BLaER1 (cell line): ENCODE results near the gene ADARB1.

Experiments
- H3K27ac ChIP-seq: shearing (Covaris generic); formaldehyde crosslinking; 2 replicates; pipeline ENCODE4 v1.8.1; 2022
- H3K27me3 ChIP-seq: shearing (Covaris generic); formaldehyde crosslinking; 2 replicates; pipeline ENCODE4 v1.8.1; 2022
- H3K36me3 ChIP-seq: shearing (Covaris generic); formaldehyde crosslinking; 2 replicates; pipeline ENCODE4 v1.8.1; 2022
- H3K4me1 ChIP-seq: shearing (Covaris generic); formaldehyde crosslinking; 2 replicates; pipeline ENCODE4 v1.8.1; 2022
- H3K4me2 ChIP-seq: shearing (Covaris generic); formaldehyde crosslinking; 2 replicates; pipeline ENCODE4 v1.8.1; 2022
- H3K4me3 ChIP-seq: shearing (Covaris generic); formaldehyde crosslinking; 2 replicates; pipeline ENCODE4 v1.8.1; 2022
- H3K9ac ChIP-seq: shearing (Covaris generic); formaldehyde crosslinking; 2 replicates; pipeline ENCODE4 v1.8.1; 2022
- H3K9me3 ChIP-seq: shearing (Covaris generic); formaldehyde crosslinking; 2 replicates; pipeline ENCODE4 v1.8.1; 2022
- H4K20me1 ChIP-seq: shearing (Covaris generic); formaldehyde crosslinking; 2 replicates; pipeline ENCODE4 v1.8.1; 2022
- Cebpa-rat ChIP-seq: shearing (Covaris generic); IDR thresholded peaks from 2 replicates; pipeline ENCODE4 v1.8.1; 2022

The ADARB1 gene

GRCh38 chr21:45169001-45169400, 94.6 kb downstream of the ADARB1 start:
- Histone ChIP-seq H3K27ac (no peak overlapping the region), H3K9me3 (no peaks in the 10 kb centered on the region), H3K4me2 (no peak overlapping the region), H4K20me1 (peaks cover 84% of the 10 kb centered on the region), H3K27me3 (no peaks in the 10 kb centered on the region), H3K4me1 (peaks cover 7% of the 10 kb centered on the region; the same call in 1 of the 2 replicates), H3K9ac (no peak overlapping the region), H3K4me3 (no peak overlapping the region), H3K36me3 (peaks cover 36% of the 10 kb centered on the region)
- no peak for TF ChIP-seq Cebpa-rat

GRCh38 chr21:45169682-45170081, 95.3 kb downstream of the ADARB1 start:
- no peak for TF ChIP-seq Cebpa-rat
- H3K36me3 ChIP-seq, result peaks cover 40% of the 10 kb centered on the region
- H3K27ac ChIP-seq, result no peak overlapping the region
- H3K4me1 ChIP-seq, result peaks cover 7% of the 10 kb centered on the region; the same call in 1 of the 2 replicates
- H3K4me3 ChIP-seq, result no peak overlapping the region
- H3K9ac ChIP-seq, result no peak overlapping the region
- no peaks in the 10 kb centered on the region for H3K9me3 ChIP-seq
- no peak overlapping the region for H3K4me2 ChIP-seq
- H3K27me3 ChIP-seq, result no peaks in the 10 kb centered on the region
- H4K20me1 ChIP-seq, result peaks cover 77% of the 10 kb centered on the region

GRCh38 chr21:45170987-45171386, 96.6 kb downstream of the ADARB1 start:
- peaks cover 68% of the 10 kb centered on the region for H4K20me1 ChIP-seq
- no peak overlapping the region for H3K9ac ChIP-seq
- H3K27ac ChIP-seq, result no peak overlapping the region
- H3K4me3 ChIP-seq, result no peak overlapping the region
- TF ChIP-seq Cebpa-rat, result no peak
- H3K27me3 ChIP-seq, result no peaks in the 10 kb centered on the region
- peaks cover 7% of the 10 kb centered on the region; the same call in 1 of the 2 replicates for H3K4me1 ChIP-seq
- no peaks in the 10 kb centered on the region for H3K9me3 ChIP-seq
- peaks cover 47% of the 10 kb centered on the region for H3K36me3 ChIP-seq
- no peak overlapping the region for H3K4me2 ChIP-seq

DNA sequence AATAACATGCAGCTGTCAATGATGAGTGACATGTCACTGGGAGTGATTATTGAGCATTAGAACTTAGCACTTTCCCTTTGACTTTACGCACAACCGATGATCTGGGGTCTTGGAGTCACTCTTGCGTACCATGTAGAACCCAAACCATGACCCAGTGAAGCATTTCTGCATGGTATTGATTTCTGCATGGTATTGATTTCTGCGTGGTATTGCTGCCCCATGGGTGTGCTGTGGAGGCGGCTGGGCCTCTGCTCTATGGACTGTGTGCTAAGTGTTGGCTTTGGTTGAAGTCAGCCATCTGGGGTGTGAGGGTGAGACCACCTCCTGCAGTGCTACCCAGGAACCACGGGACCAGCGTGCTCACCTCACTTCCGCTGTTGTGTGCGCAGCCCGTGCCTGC, 98.0 kb downstream of the ADARB1 start:
- Histone ChIP-seq H3K9me3 (no peaks in the 10 kb centered on the region), H3K36me3 (peaks cover 61% of the 10 kb centered on the region)

GRCh38 chr21:45175326-45176095, 101.1 kb downstream of the ADARB1 start:
- H4K20me1 ChIP-seq, result peaks cover 51% of the 10 kb centered on the region
- no peaks in the 10 kb centered on the region for H3K27me3 ChIP-seq
- TF ChIP-seq Cebpa-rat, result no peak
- no peak overlapping the region for H3K9ac ChIP-seq
- H3K4me1 ChIP-seq, result no peaks in the 10 kb centered on the region
- H3K36me3 ChIP-seq, result peaks cover 85% of the 10 kb centered on the region
- no peak overlapping the region for H3K27ac ChIP-seq
- no peaks in the 10 kb centered on the region for H3K9me3 ChIP-seq
- H3K4me3 ChIP-seq, result no peak overlapping the region
- H3K4me2 ChIP-seq, result no peak overlapping the region

More for the DNA sequence above, 98.0 kb downstream of the ADARB1 start:
- H3K27ac ChIP-seq, result no peak overlapping the region
- H3K4me2 ChIP-seq, result no peak overlapping the region
- H3K9ac ChIP-seq, result no peak overlapping the region
- H3K4me3 ChIP-seq, result no peak overlapping the region
- H3K4me1 ChIP-seq, result peaks cover 7% of the 10 kb centered on the region; the same call in 1 of the 2 replicates
- peaks cover 57% of the 10 kb centered on the region for H4K20me1 ChIP-seq
- H3K27me3 ChIP-seq, result no peaks in the 10 kb centered on the region
- no peak for TF ChIP-seq Cebpa-rat

DNA sequence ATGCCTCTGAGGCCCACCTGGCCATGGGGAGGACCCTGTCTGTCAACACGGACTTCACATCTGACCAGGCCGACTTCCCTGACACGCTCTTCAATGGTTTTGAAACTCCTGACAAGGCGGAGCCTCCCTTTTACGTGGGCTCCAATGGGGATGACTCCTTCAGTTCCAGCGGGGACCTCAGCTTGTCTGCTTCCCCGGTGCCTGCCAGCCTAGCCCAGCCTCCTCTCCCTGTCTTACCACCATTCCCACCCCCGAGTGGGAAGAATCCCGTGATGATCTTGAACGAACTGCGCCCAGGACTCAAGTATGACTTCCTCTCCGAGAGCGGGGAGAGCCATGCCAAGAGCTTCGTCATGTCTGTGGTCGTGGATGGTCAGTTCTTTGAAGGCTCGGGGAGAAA, 101.8 kb downstream of the ADARB1 start:
- peaks cover 46% of the 10 kb centered on the region for H4K20me1 ChIP-seq
- no peaks in the 10 kb centered on the region for H3K27me3 ChIP-seq
- H3K4me2 ChIP-seq, result no peak overlapping the region
- no peak for TF ChIP-seq Cebpa-rat
- no peaks in the 10 kb centered on the region for H3K4me1 ChIP-seq
- H3K27ac ChIP-seq, result no peak overlapping the region
- H3K9me3 ChIP-seq, result no peaks in the 10 kb centered on the region
- H3K4me3 ChIP-seq, result no peak overlapping the region
- peaks cover 87% of the 10 kb centered on the region for H3K36me3 ChIP-seq
- no peak overlapping the region for H3K9ac ChIP-seq

GRCh38 chr21:45177039-45177438, 102.7 kb downstream of the ADARB1 start:
- Histone ChIP-seq H3K9ac (no peak overlapping the region), H3K27ac (no peak overlapping the region), H3K27me3 (no peaks in the 10 kb centered on the region), H3K4me1 (no peaks in the 10 kb centered on the region), H3K9me3 (no peaks in the 10 kb centered on the region), H3K4me2 (no peak overlapping the region), H3K4me3 (no peak overlapping the region), H3K36me3 (peaks cover 88% of the 10 kb centered on the region), H4K20me1 (peaks cover 39% of the 10 kb centered on the region)
- no peak for TF ChIP-seq Cebpa-rat

- no peak overlapping the region for H3K27ac ChIP-seq
- H3K9ac ChIP-seq, result no peak overlapping the region
- H3K36me3 ChIP-seq, result peaks cover 85% of the 10 kb centered on the region
- H3K27me3 ChIP-seq, result no peaks in the 10 kb centered on the region
- peaks cover 28% of the 10 kb centered on the region for H4K20me1 ChIP-seq
- H3K4me2 ChIP-seq, result no peak overlapping the region
- no peak overlapping the region for H3K4me3 ChIP-seq
- H3K9me3 ChIP-seq, result no peaks in the 10 kb centered on the region
- TF ChIP-seq Cebpa-rat, result no peak
- no peaks in the 10 kb centered on the region for H3K4me1 ChIP-seq
Observed at GRCh38 chr21:45178070-45178608, 103.8 kb downstream of the ADARB1 start.

DNA sequence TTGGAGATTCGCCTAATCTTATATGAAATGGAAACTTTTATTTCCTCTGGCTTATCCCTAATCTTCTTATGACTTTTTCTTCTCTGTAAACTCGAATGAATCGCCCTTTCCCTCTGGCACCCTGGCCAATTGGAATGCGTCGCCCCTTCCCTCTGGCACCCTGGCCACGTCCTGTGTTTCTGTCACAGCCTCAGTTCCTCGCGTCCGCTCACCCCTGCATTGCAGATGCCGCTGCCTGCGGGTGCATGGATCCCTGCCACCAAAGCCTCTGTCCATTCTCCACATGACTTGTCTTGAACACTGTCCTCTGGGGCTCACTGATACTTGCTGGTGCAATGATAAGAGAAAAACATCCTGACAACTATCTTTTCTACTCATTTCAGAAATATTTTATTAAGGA, 104.6 kb downstream of the ADARB1 start:
- no peak overlapping the region for H3K4me2 ChIP-seq
- H3K36me3 ChIP-seq, result peaks cover 84% of the 10 kb centered on the region
- H3K4me3 ChIP-seq, result no peak overlapping the region
- H3K9me3 ChIP-seq, result no peaks in the 10 kb centered on the region
- no peaks in the 10 kb centered on the region for H3K27me3 ChIP-seq
- TF ChIP-seq Cebpa-rat, result no peak
- H3K4me1 ChIP-seq, result no peaks in the 10 kb centered on the region
- peaks cover 28% of the 10 kb centered on the region for H4K20me1 ChIP-seq
- H3K27ac ChIP-seq, result no peak overlapping the region
- H3K9ac ChIP-seq, result no peak overlapping the region; the same call in 1 of the 2 replicates

DNA sequence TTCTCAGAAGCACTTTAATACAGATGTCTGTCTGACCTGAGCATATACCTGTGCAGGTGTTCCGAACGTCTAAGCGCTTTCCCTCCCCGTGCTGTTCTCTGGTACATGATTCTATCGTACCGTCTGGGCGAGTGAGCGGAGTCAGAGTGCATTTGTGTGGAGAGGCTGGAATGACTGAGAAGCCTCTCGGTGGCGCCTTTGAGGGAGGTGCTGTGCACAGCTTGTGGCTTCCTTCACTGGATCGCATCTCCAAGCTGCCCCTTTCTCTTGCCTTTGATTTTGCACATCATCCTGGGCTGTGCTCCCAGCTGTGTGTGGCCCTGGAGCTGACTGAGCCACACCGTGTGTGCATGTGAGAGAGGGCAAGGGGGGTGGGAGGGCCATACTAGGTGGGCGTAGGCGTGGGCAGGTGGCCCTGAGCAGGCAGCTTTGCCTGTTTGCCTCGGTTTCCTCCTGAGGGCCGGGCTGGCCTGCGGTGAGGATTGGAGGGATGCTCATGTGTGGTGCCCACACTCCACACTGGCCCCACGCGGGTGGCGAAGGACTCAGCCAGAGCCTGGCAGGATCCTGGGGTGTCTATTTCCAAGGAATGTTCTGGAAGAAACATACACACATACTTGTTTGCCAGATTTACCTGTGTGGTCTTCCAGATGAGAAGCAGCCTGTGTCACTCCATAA, 105.3 kb downstream of the ADARB1 start:
- Histone ChIP-seq H3K9ac (no peak overlapping the region), H3K4me2 (no peak overlapping the region), H3K27ac (no peak overlapping the region), H3K9me3 (0 out of 2 replicates have a peak, but pooled peaks cover under 1% of the 10 kb centered on the region), H4K20me1 (peaks cover 28% of the 10 kb centered on the region), H3K36me3 (peaks cover 86% of the 10 kb centered on the region), H3K4me1 (no peaks in the 10 kb centered on the region), H3K4me3 (no peak overlapping the region), H3K27me3 (no peaks in the 10 kb centered on the region)
- TF ChIP-seq Cebpa-rat, result no peak
